Ovary (tissue), 3 donors: ENCODE data around the gene EVA1A.

Experiments used
- CTCF ChIP-seq, 3 donors: fragments of 450-650 bp in 2 of 3; fragments of 200-600 bp in 1 of 3; IDR thresholded peaks; one replicate each; pipeline versions ENCODE4 v1.5.1 to v1.8.0; 2016 to 2022; ENCODE audit warnings: antibody characterized with exemption in 3 of 3, mild to moderate bottlenecking in 1 of 3
- EP300 ChIP-seq: sonication (generic); formaldehyde crosslinking; IDR thresholded peaks from one replicate; pipeline ENCODE4 v1.6.1; 2017; ENCODE audit warnings: antibody characterized with exemption
- POLR2A ChIP-seq: fragments of 450-650 bp; IDR thresholded peaks from one replicate; pipeline ENCODE4 v1.6.1; 2017; ENCODE audit warnings: antibody characterized with exemption, mild to moderate bottlenecking, moderate library complexity
- donor health status: DM: no; HTN: no; CAD: no.

GRCh38 chr2:75587954-75588587 is 27.3 kb upstream of the EVA1A start:
- TF ChIP-seq CTCF (IDR thresholded peaks at IDR 0.05) (no peak), POLR2A (no peak), EP300 (no peak)
